H9 (cell line): ENCODE measurements around the gene TIMM22. TPM values are rescaled to one million over a fixed set of nuclear protein-coding genes. Genes with fewer than 3 reads are reported as not detected.

Source experiments
- DNase-seq: peaks from one replicate; pipeline ENCODE4 v3.0.0-alpha.2; 2017
- H2AFZ ChIP-seq: one replicate; pipeline ENCODE4 v1.6.1; 2013; ENCODE audit warnings: mild to moderate bottlenecking, low read length, control low read depth, moderate library complexity
- H2AK5ac ChIP-seq: 2 replicates; pipeline ENCODE4 v1.6.1; 2013; ENCODE audit warnings: low read length, control low read depth, mixed read lengths; ENCODE audit not compliant: insufficient read length
- H2BK120ac ChIP-seq: one replicate; pipeline ENCODE4 v1.6.1; 2013; ENCODE audit warnings: low read depth, mild to moderate bottlenecking, low read length, control low read depth, inconsistent platforms; ENCODE audit not compliant: poor library complexity, severe bottlenecking
- H2BK12ac ChIP-seq: 2 replicates; pipeline ENCODE4 v1.6.1; 2013; ENCODE audit warnings: low read length, control low read depth, mixed read lengths, low read depth; ENCODE audit not compliant: insufficient read length
- H2BK15ac ChIP-seq: 2 replicates; pipeline ENCODE4 v1.6.1; 2013; ENCODE audit warnings: low read depth, low read length, control low read depth
- H2BK20ac ChIP-seq: one replicate; pipeline ENCODE4 v1.6.1; 2013; ENCODE audit warnings: low read depth, mild to moderate bottlenecking, low read length, control low read depth, inconsistent platforms; ENCODE audit not compliant: poor library complexity, severe bottlenecking
- H2BK5ac ChIP-seq: 2 replicates; pipeline ENCODE4 v1.6.1; 2013; ENCODE audit warnings: low read length, control low read depth, mixed read lengths; ENCODE audit not compliant: insufficient read length
- H3K14ac ChIP-seq: 2 replicates; pipeline ENCODE4 v1.6.1; 2013; ENCODE audit warnings: low read length, control low read depth; ENCODE audit not compliant: insufficient read depth
- H3K18ac ChIP-seq: 2 replicates; pipeline ENCODE4 v1.6.1; 2013; ENCODE audit warnings: low read depth, mild to moderate bottlenecking, mixed read lengths, low read length, control low read depth; ENCODE audit not compliant: insufficient read length
- H3K23ac ChIP-seq: 2 replicates; pipeline ENCODE4 v1.6.1; 2013; ENCODE audit warnings: low read length, control low read depth, mixed read lengths, low read depth; ENCODE audit not compliant: insufficient read length
- H3K23me2 ChIP-seq: 2 replicates; pipeline ENCODE4 v1.6.1; 2013; ENCODE audit warnings: low read depth, mild to moderate bottlenecking, mixed read lengths, low read length, control low read depth; ENCODE audit not compliant: insufficient read length, poor library complexity, severe bottlenecking
- H3K27ac ChIP-seq: 2 replicates; pipeline ENCODE4 v1.5.1; 2013; ENCODE audit warnings: low read length, control low read depth, mixed read lengths, low read depth; ENCODE audit not compliant: insufficient read length
- H3K27me3 ChIP-seq: 2 replicates; pipeline ENCODE4 v1.6.1; 2013; ENCODE audit warnings: low read length, control low read depth, inconsistent platforms; ENCODE audit not compliant: insufficient read depth
- H3K4ac ChIP-seq: 2 replicates; pipeline ENCODE4 v1.6.1; 2013; ENCODE audit warnings: low read depth, mild to moderate bottlenecking, control low read depth, inconsistent platforms, low read length, moderate library complexity
- H3K4me1 ChIP-seq: 2 replicates; pipeline ENCODE4 v1.6.1; 2013; ENCODE audit warnings: low read length, control low read depth, inconsistent platforms; ENCODE audit not compliant: insufficient read depth
- H3K4me2 ChIP-seq: 2 replicates; pipeline ENCODE4 v1.6.1; 2013; ENCODE audit warnings: low read length, control low read depth, mixed read lengths; ENCODE audit not compliant: insufficient read length, insufficient read depth
- H3K56ac ChIP-seq: 2 replicates; pipeline ENCODE4 v1.6.1; 2013; ENCODE audit warnings: low read depth, mild to moderate bottlenecking, mixed read lengths, low read length, control low read depth; ENCODE audit not compliant: insufficient read length
- H3K79me1 ChIP-seq: 2 replicates; pipeline ENCODE4 v1.6.1; 2013; ENCODE audit warnings: low read depth, mild to moderate bottlenecking, moderate library complexity, low read length, control low read depth, inconsistent platforms; ENCODE audit not compliant: insufficient read depth, poor library complexity, severe bottlenecking
- H3K79me2 ChIP-seq: 2 replicates; pipeline ENCODE4 v1.6.1; 2013; ENCODE audit warnings: low read length, control low read depth, inconsistent platforms; ENCODE audit not compliant: insufficient read depth
- H3K9ac ChIP-seq: 2 replicates; pipeline ENCODE4 v1.6.1; 2013; ENCODE audit warnings: low read length, control low read depth, mixed read lengths; ENCODE audit not compliant: insufficient read length; ENCODE audit errors: extremely low read depth
- H3K9me3 ChIP-seq: one replicate; pipeline ENCODE4 v1.6.1; 2013; ENCODE audit warnings: low read depth, low read length, inconsistent platforms; ENCODE audit not compliant: control insufficient read depth
- H3T11ph ChIP-seq: one replicate; pipeline ENCODE4 v1.6.1; 2013; ENCODE audit warnings: mild to moderate bottlenecking, low read length, control low read depth, inconsistent platforms
- H4K20me1 ChIP-seq: one replicate; pipeline ENCODE4 v1.6.1; 2013; ENCODE audit not compliant: control insufficient read depth, insufficient read length, insufficient read depth
- H4K5ac ChIP-seq: 2 replicates; pipeline ENCODE4 v1.6.1; 2013; ENCODE audit warnings: low read depth, mild to moderate bottlenecking, mixed read lengths, low read length, control low read depth; ENCODE audit not compliant: insufficient read length
- H4K8ac ChIP-seq: replicated peaks from 2 replicates; pipeline ENCODE4 v1.6.1; 2013; ENCODE audit warnings: low read length, control low read depth, mixed read lengths, low read depth; ENCODE audit not compliant: insufficient read length
- H4K91ac ChIP-seq: 2 replicates; pipeline ENCODE4 v1.6.1; 2013; ENCODE audit warnings: low read depth, mild to moderate bottlenecking, moderate library complexity, mixed read lengths, low read length, control low read depth; ENCODE audit not compliant: insufficient read length
- H3K27ac Mint-ChIP-seq, 3 experiments: 2 replicates in 2 of 3; 3 replicates in 1 of 3; pipeline ENCODE4 v1.8.0; 2020 to 2021; ENCODE audit warnings: mixed read lengths in 3 of 3, mild to moderate bottlenecking in 1 of 3, moderate library complexity in 1 of 3
- H3K27me3 Mint-ChIP-seq: 2 replicates; pipeline ENCODE4 v1.8.0; 2021; ENCODE audit warnings: low read depth, mild to moderate bottlenecking, moderate library complexity, mixed read lengths
- H3K36me3 Mint-ChIP-seq, 3 experiments: 2 replicates in 2 of 3; 3 replicates in 1 of 3; pipeline ENCODE4 v1.8.0; 2020 to 2021; ENCODE audit warnings: low read depth in 3 of 3, mixed read lengths in 3 of 3; ENCODE audit not compliant: insufficient read depth in 1 of 3
- H3K4me1 Mint-ChIP-seq, 2 experiments: 2 replicates each; pipeline ENCODE4 v1.8.0; 2020; ENCODE audit warnings: mixed read lengths in 2 of 2
- H3K4me3 Mint-ChIP-seq, 2 experiments: 2 replicates in 1 of 2; 3 replicates in 1 of 2; pipeline ENCODE4 v1.8.0; 2020 to 2021; ENCODE audit warnings: mild to moderate bottlenecking in 2 of 2, mixed read lengths in 2 of 2, moderate library complexity in 1 of 2
- H3K9me3 Mint-ChIP-seq, 2 experiments: 2 replicates in 1 of 2; 3 replicates in 1 of 2; pipeline ENCODE4 v1.8.0; 2020; ENCODE audit warnings: mild to moderate bottlenecking in 2 of 2, mixed read lengths in 2 of 2, moderate library complexity in 1 of 2
- CTCF ChIP-seq: fragments of 200-600 bp; sonication (generic); conservative IDR thresholded peaks from 3 replicates; pipeline ENCODE4 v1.8.0; 2021; ENCODE audit warnings: antibody characterized with exemption, mild to moderate bottlenecking
- WGBS: extraction: QIAGEN DNeasy Blood & Tissue Kit; methylation state at CpG from one replicate; pipeline ENCODE4 v1.1.7; 2013; ENCODE audit warnings: missing lambda C conversion rate, low lambda C conversion rate, mixed read lengths; ENCODE audit not compliant: insufficient read length; ENCODE audit errors: extremely low coverage; 5-methylcytosine and 5-hydroxymethylcytosine counted together
- microRNA-seq: library from miRNA; unstranded; fragments of <30 nt; microRNA quantifications from one replicate; pipeline ENCODE4, GENCODE V29; 2020; ENCODE audit warnings: borderline microRNAs expressed
- total RNA-seq: library from RNA; stranded (reverse); gene quantifications from 2 replicates; pipeline ENCODE4 v1.2.1, GENCODE V29; 2021

Gene TIMM22
- total RNA-seq, 1 experiment from 2014 or later: 23.0 TPM

DNA sequence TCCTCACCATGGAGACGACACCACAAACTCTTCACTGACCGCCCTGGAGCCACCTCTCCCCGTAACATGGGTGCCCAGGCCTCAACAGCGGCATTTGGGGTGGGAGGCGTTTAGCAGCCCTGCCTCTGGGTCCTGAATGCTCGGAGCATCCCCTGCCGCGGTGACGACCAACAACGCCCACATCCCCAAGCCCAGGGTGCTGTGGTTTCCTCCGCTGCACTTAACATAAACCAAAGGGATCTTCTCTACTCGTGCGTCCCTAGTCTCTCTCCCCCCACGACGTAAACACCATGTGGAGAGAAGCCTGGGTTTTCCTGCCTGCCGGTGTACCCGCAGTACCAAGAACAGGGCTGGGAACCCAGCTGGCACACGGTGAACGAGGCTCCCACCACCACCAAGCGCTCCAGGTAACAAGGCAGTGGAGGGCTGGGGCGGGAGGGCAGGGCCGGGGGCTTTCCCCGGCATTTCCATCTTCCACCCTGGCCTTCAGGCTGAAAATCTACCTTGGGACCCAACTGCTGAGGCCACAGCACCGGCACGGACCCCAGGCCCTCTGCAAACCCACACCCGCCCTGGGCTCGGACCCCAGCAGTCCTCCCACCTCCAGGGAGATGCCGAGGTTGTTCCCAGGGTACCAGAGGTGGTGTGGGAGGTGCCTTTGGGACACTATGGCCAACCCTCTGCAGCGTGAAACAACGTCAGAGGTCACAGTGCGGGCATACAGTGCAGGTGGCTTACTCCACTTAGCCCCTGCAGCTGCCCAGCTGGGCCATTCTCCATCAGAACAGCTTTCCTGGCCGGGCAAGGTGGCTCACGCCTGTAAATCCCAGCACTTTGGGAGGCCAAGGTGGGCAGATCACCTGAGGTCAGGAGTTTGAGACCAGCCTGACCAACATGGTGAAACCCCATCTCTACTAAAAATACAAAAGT is 54.3 kb downstream of the TIMM22 start:
- Histone ChIP-seq H3K23ac (no peak overlapping the region), H3K18ac (no peak overlapping the region), H2AK5ac (no peak overlapping the region), H4K5ac (no peak overlapping the region), H4K91ac (no peak overlapping the region), H3K4me1 (no peaks in the 10 kb centered on the region), H3K56ac (no peak overlapping the region), H3K4ac (no peak overlapping the region), H4K20me1 (no peaks in the 10 kb centered on the region), H2AFZ (no peak overlapping the region), H3K23me2 (no peaks in the 10 kb centered on the region), H3K9me3 (no peaks in the 10 kb centered on the region), H4K8ac (no peak overlapping the region), H3K79me1 (no peaks in the 10 kb centered on the region), H3K79me2 (no peaks in the 10 kb centered on the region), H2BK120ac (no peak overlapping the region), H2BK15ac (no peak overlapping the region), H2BK5ac (no peak overlapping the region), H2BK20ac (no peak overlapping the region), H3K4me2 (no peak overlapping the region), H2BK12ac (no peak overlapping the region), H3K27me3 (no peaks in the 10 kb centered on the region), H3K27ac (no peak overlapping the region), H3T11ph (no peak overlapping the region), H3K14ac (no peak overlapping the region; the same call in 1 of the 2 replicates), H3K9ac (no peak overlapping the region)
- DNase-seq: no peak
- no peak overlapping the region; a peak in 2 of 5 replicates for H3K4me3 Mint-ChIP-seq
- WGBS: no CpG with 5 or more reads among the region's 33 CpGs
- no peaks in the 10 kb centered on the region for H3K9me3 Mint-ChIP-seq
- peaks cover 2 to 26% (median 3%) of the 10 kb centered on the region in 3 experiments; a peak in 4 of 7 replicates for H3K36me3 Mint-ChIP-seq
- H3K4me1 Mint-ChIP-seq: no peaks in the 10 kb centered on the region
- no peaks in the 10 kb centered on the region for H3K27me3 Mint-ChIP-seq
- TF ChIP-seq CTCF: no peak
- H3K27ac Mint-ChIP-seq: no peak overlapping the region

Small RNAs within 50 kb of the gene (microRNA-seq; reads per million reads assigned to microRNA genes)
- 0.46 reads per million for gene MIR3183

Other genes starting within 250 kb of the TIMM22 start
- 54.7 and 56.8 TPM in 2 replicates for gene GEMIN4, start 244.9 kb upstream of the TIMM22 start, total RNA-seq
- 99.8 and 106 TPM in 2 replicates for gene GLOD4, start 214.8 kb upstream of the TIMM22 start, total RNA-seq
- 24.3 and 25.3 TPM in 2 replicates for gene MRM3, start 214.8 kb upstream of the TIMM22 start, total RNA-seq
- gene NXN, start 17.4 kb upstream of the TIMM22 start, total RNA-seq: 91.7 and 93.6 TPM in 2 replicates
- gene ABR, start 182.9 kb downstream of the TIMM22 start, total RNA-seq: 31.3 and 34.7 TPM in 2 replicates